Testis (tissue), 3 donors: Measurements from ENCODE around the gene RASL10B. TPM values are rescaled to one million over a fixed set of nuclear protein-coding genes. Genes with fewer than 3 reads are reported as not detected.

Experiments used
- DNase-seq: peaks from one replicate; pipeline ENCODE4 v3.0.0-alpha.2; 2019
- H3K27ac ChIP-seq, 2 donors: fragments of 200-600 bp; sonication (generic); one replicate each; pipeline ENCODE4 v1.5.1; 2019
- H3K27me3 ChIP-seq: fragments of 200-600 bp; sonication (generic); one replicate; pipeline ENCODE4 v1.5.1; 2019
- H3K36me3 ChIP-seq: fragments of 200-600 bp; sonication (generic); one replicate; pipeline ENCODE4 v1.5.1; 2017; ENCODE audit warnings: low read depth; ENCODE audit errors: missing control alignments
- H3K4me1 ChIP-seq: fragments of 200-600 bp; sonication (generic); one replicate; pipeline ENCODE4 v1.5.1; 2019
- H3K4me3 ChIP-seq, 2 donors: fragments of 200-600 bp; sonication (generic); one replicate each; pipeline ENCODE4 v1.5.1; 2017 to 2019
- H3K9me3 ChIP-seq: fragments of 200-600 bp; sonication (generic); one replicate; pipeline ENCODE4 v1.5.1; 2017
- CTCF ChIP-seq, 3 experiments: fragments of 450-650 bp in 2 of 3; fragments of 200-600 bp in 1 of 3; sonication (generic) in 1 of 3; IDR thresholded peaks; one replicate each; pipeline ENCODE4 v1.5.1; 2016 to 2019; ENCODE audit warnings: antibody characterized with exemption in 3 of 3, mild to moderate bottlenecking in 2 of 3, moderate library complexity in 1 of 3
- POLR2A ChIP-seq: fragments of 450-650 bp; IDR thresholded peaks from one replicate; pipeline ENCODE4 v1.6.1; 2017; ENCODE audit warnings: antibody characterized with exemption, mild to moderate bottlenecking, moderate library complexity
- WGBS, 2 donors: methylation state at CpG; one replicate each; pipeline ENCODE4 v1.1.5; 2018; 5-methylcytosine and 5-hydroxymethylcytosine counted together
- intact Hi-C: fragments of 100-400 bp; cut with DNase I; formaldehyde crosslinking; loops from one replicate; pipeline ENCODE4 v1.15.1; 2023; ENCODE audit warnings: low total_unique reads
- polyA plus RNA-seq: library from polyadenylated mRNA; stranded (reverse); fragments of 350-450 nt; fragmentation: Illumina TruSeq; extraction: RNeasy Lipid Tissue Mini Kit (QIAGEN cat#74804); gene quantifications from one replicate; pipeline ENCODE4 v1.2.3, GENCODE V29; 2014; ENCODE audit warnings: low read depth, low replicate concordance; ENCODE audit not compliant: insufficient read depth
- total RNA-seq, 2 donors: library from RNA; depleted of rRNA; stranded (reverse); fragments of >200 nt; gene quantifications; one replicate each; pipeline ENCODE4 v1.2.3, GENCODE V29; 2016

The RASL10B gene
- total and polyA plus RNA-seq, 3 donors from 2014 or later = 2.5 to 4.8 (median 3.8) TPM

GRCh38 chr17:35763767-35764122, 32.3 kb downstream of the RASL10B start:
- Histone ChIP-seq H3K4me1 (peaks cover 25% of the 10 kb centered on the region), H3K27ac (peak overlapping the region in 1 of 2 donors; percentile 44), H3K36me3 (no peaks in the 10 kb centered on the region), H3K4me3 (peak overlapping the region; percentile 58 to 59), H3K27me3 (no peaks in the 10 kb centered on the region), H3K9me3 (no peaks in the 10 kb centered on the region)
- no peak for DNase-seq
- intact Hi-C loops = no loop called here
- no peak for TF ChIP-seq CTCF (IDR thresholded peaks at IDR 0.05)
- no peak for TF ChIP-seq POLR2A
- WGBS, 2 donors = 20 to 25% methylated on average over 17 of the region's 17 CpGs

GRCh38 chr17:35764123-35764991, 32.9 kb downstream of the RASL10B start:
- 8 to 9% methylated on average over 39 to 50 of the region's 75 CpGs for WGBS, 2 donors
- Histone ChIP-seq H3K36me3 (no peaks in the 10 kb centered on the region), H3K27ac (peak overlapping the region; percentile 39 to 44), H3K4me3 (peak overlapping the region; percentile 58 to 59), H3K27me3 (no peaks in the 10 kb centered on the region), H3K4me1 (peaks cover 25% of the 10 kb centered on the region), H3K9me3 (no peaks in the 10 kb centered on the region)
- DNase-seq = peak; percentile 88
- peak; percentile 91 to 96 (median 94) for TF ChIP-seq CTCF (IDR thresholded peaks at IDR 0.05)
- TF ChIP-seq POLR2A = no peak
- intact Hi-C loops = no loop called here

DNA sequence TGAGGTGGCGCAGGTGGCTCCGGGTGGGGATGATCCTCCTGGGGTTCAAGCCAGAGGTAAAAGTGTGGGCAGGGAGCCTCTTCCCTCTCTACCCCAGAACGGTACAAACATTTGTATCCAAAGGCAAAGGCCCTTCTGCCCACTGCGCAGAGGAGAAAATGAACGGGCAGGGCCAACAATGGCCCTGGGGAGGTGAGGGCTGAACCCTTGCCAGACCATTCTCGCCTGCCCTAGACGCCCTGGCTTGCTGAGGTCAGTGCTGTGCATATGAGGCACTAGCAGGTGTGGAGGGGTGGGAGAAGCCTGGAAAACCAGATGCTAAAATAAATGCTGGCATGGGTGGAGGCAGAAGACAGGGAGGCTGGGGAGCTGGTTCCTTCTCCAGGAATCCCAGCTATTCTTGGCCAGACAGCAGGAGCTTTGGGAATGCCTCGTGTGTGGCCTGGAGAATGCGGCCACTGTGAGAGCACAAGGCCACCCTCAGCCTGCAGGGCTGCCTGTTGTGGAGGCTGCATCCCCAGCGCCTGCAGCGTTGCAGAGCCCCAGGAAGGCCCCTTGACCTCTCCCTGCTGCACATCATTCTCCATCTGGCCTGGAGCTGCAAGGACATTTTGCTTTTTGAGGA, 33.8 kb downstream of the RASL10B start:
- H3K27ac ChIP-seq = peak overlapping the region in 1 of 2 donors; percentile 39
- no peak for TF ChIP-seq CTCF (IDR thresholded peaks at IDR 0.05)
- no peak for TF ChIP-seq POLR2A
- intact Hi-C loops = loop anchor here (5.0 kb wide), 1 partner anchor 37 kb away; no protein-coding TSS in a partner anchor
- 22 to 44% methylated on average over 7 to 11 of the region's 11 CpGs for WGBS, 2 donors
- no peaks in the 10 kb centered on the region for H3K36me3 ChIP-seq
- H3K4me3 ChIP-seq = peak overlapping the region in 1 of 2 donors; percentile 59
- no peaks in the 10 kb centered on the region for H3K9me3 ChIP-seq
- H3K4me1 ChIP-seq = peaks cover 25% of the 10 kb centered on the region
- DNase-seq = peak; percentile 65
- H3K27me3 ChIP-seq = no peaks in the 10 kb centered on the region

DNA sequence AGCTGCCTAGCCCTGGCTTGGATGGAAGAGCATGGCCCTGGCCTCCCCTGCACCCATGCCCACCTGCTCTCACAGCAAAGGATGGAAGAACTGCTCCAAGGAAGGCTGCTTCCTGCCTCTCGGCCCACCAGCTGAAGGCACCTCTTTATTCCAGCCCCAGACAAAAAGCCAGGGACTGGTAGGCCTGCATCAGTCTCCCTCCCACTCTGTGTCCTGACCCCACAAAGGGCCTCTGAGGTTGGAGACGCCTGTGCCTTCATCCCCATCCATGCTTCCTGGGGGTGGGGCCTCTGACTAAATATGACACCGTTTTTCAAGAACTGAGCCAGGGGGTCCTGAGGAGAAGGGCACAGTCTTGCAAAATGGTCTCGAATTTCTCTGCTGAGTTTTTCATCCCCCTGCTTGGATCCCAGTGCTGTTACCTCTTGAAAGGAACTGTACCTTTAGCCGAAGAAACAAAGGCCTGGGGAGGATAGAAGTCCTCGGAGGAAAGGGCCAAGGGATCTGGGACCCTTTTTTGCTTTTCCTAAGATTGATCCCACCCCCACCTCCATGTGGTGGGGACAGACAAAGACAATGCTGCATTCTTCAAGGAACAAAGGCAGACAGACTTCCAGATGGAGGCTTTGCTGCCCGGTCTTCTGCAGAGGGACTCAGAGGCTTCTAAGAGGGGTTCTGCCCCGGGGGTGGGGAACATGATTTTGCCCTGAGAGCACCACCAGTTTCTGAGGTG, 34.5 kb downstream of the RASL10B start:
- WGBS, 2 donors = 63 to 76% methylated on average over 8 of the region's 8 CpGs

More for the DNA sequence above, 34.5 kb downstream of the RASL10B start:
- Histone ChIP-seq H3K27me3 (no peaks in the 10 kb centered on the region), H3K36me3 (no peaks in the 10 kb centered on the region), H3K9me3 (no peaks in the 10 kb centered on the region), H3K4me3 (no peak overlapping the region), H3K4me1 (peaks cover 25% of the 10 kb centered on the region), H3K27ac (peak overlapping the region; percentile 3 to 24)
- TF ChIP-seq POLR2A (no peak), CTCF (IDR thresholded peaks at IDR 0.05) (no peak)
- DNase-seq = no peak
- intact Hi-C loops = loop anchor here (5.0 kb wide), 1 partner anchor 36 kb away; no protein-coding TSS in a partner anchor
